ENCODE results near the gene LHPP.

The LHPP gene

GRCh38 chr10:124611738-124612137 is 150.1 kb downstream of the LHPP start:
- H3K4me3 ChIP-seq (ENCODE audit: insufficient read length, low read depth) = no peak overlapping the region
- TF ChIP-seq ZNF274 (IDR thresholded peaks at IDR 0.05; ENCODE audit: low read depth, low read length) = no peak
- no peak for TF ChIP-seq SUZ12 (IDR thresholded peaks at IDR 0.05; ENCODE audit: extremely low read depth, insufficient read depth, insufficient read length)
- H3K4me1 ChIP-seq (ENCODE audit: insufficient read depth, insufficient read length) = peaks cover 10% of the 10 kb centered on the region
- no peak for DNase-seq (ENCODE audit: low read depth, low spot score)
- H3K36me3 ChIP-seq (ENCODE audit: insufficient read depth, insufficient read length, low read length) = no peaks in the 10 kb centered on the region
- H3K27me3 ChIP-seq (ENCODE audit: insufficient read depth, insufficient read length) = no peaks in the 10 kb centered on the region
- no peak overlapping the region for H3K9ac ChIP-seq (ENCODE audit: insufficient read length, low read depth)
- no peaks in the 10 kb centered on the region for H3K9me3 ChIP-seq (ENCODE audit: insufficient read depth, low read length)

- Histone ChIP-seq H3K4me3 (ENCODE audit: insufficient read length, low read depth) (no peak overlapping the region), H3K27me3 (ENCODE audit: insufficient read depth, insufficient read length) (no peaks in the 10 kb centered on the region), H3K36me3 (ENCODE audit: insufficient read depth, insufficient read length, low read length) (peaks cover 4% of the 10 kb centered on the region), H3K4me1 (ENCODE audit: insufficient read depth, insufficient read length) (peaks cover 7% of the 10 kb centered on the region), H3K9ac (ENCODE audit: insufficient read length, low read depth) (no peak overlapping the region), H3K9me3 (ENCODE audit: insufficient read depth, low read length) (no peaks in the 10 kb centered on the region)
- DNase-seq (ENCODE audit: low read depth, low spot score) = no peak
- TF ChIP-seq SUZ12 (IDR thresholded peaks at IDR 0.05; ENCODE audit: extremely low read depth, insufficient read depth, insufficient read length) = no peak
- TF ChIP-seq ZNF274 (IDR thresholded peaks at IDR 0.05; ENCODE audit: low read depth, low read length) = no peak
- TF ChIP-seq YY1 (IDR thresholded peaks at IDR 0.05; ENCODE audit: insufficient read depth, insufficient read length) = no peak
Measured at GRCh38 chr10:124612611-124613498, 151.2 kb downstream of the LHPP start.

GRCh38 chr10:124614003-124614659 is 152.5 kb downstream of the LHPP start:
- Histone ChIP-seq H3K27me3 (ENCODE audit: insufficient read depth, insufficient read length) (no peaks in the 10 kb centered on the region), H3K9ac (ENCODE audit: insufficient read length, low read depth) (no peak overlapping the region), H3K4me3 (ENCODE audit: insufficient read length, low read depth) (no peak overlapping the region), H3K36me3 (ENCODE audit: insufficient read depth, insufficient read length, low read length) (peaks cover 4% of the 10 kb centered on the region), H3K4me1 (ENCODE audit: insufficient read depth, insufficient read length) (peaks cover 10% of the 10 kb centered on the region), H3K9me3 (ENCODE audit: insufficient read depth, low read length) (no peaks in the 10 kb centered on the region)
- DNase-seq (ENCODE audit: low read depth, low spot score) = no peak
- TF ChIP-seq ZNF274 (IDR thresholded peaks at IDR 0.05; ENCODE audit: low read depth, low read length) (no peak), SUZ12 (IDR thresholded peaks at IDR 0.05; ENCODE audit: extremely low read depth, insufficient read depth, insufficient read length) (no peak), YY1 (IDR thresholded peaks at IDR 0.05; ENCODE audit: insufficient read depth, insufficient read length) (no peak)

GRCh38 chr10:124615259-124615658 is 153.6 kb downstream of the LHPP start:
- peaks cover 13% of the 10 kb centered on the region for H3K4me1 ChIP-seq (ENCODE audit: insufficient read depth, insufficient read length)
- no peak overlapping the region for H3K4me3 ChIP-seq (ENCODE audit: insufficient read length, low read depth)
- TF ChIP-seq ZNF274 (IDR thresholded peaks at IDR 0.05; ENCODE audit: low read depth, low read length) (no peak), SUZ12 (IDR thresholded peaks at IDR 0.05; ENCODE audit: extremely low read depth, insufficient read depth, insufficient read length) (no peak), YY1 (IDR thresholded peaks at IDR 0.05; ENCODE audit: insufficient read depth, insufficient read length) (no peak)

GRCh38 chr10:124616040-124616835 is 154.6 kb downstream of the LHPP start:
- no peak for DNase-seq (ENCODE audit: low read depth, low spot score)
- H3K27me3 ChIP-seq (ENCODE audit: insufficient read depth, insufficient read length) = no peaks in the 10 kb centered on the region
- peaks cover 13% of the 10 kb centered on the region for H3K4me1 ChIP-seq (ENCODE audit: insufficient read depth, insufficient read length)
- H3K9me3 ChIP-seq (ENCODE audit: insufficient read depth, low read length) = no peaks in the 10 kb centered on the region
- no peak for TF ChIP-seq YY1 (IDR thresholded peaks at IDR 0.05; ENCODE audit: insufficient read depth, insufficient read length)
- TF ChIP-seq ZNF274 (IDR thresholded peaks at IDR 0.05; ENCODE audit: low read depth, low read length) = no peak
- no peak for TF ChIP-seq SUZ12 (IDR thresholded peaks at IDR 0.05; ENCODE audit: extremely low read depth, insufficient read depth, insufficient read length)
- peaks cover 4% of the 10 kb centered on the region for H3K36me3 ChIP-seq (ENCODE audit: insufficient read depth, insufficient read length, low read length)
- no peak overlapping the region for H3K9ac ChIP-seq (ENCODE audit: insufficient read length, low read depth)
- no peak overlapping the region for H3K4me3 ChIP-seq (ENCODE audit: insufficient read length, low read depth)

More at GRCh38 chr10:124615259-124615658, 153.6 kb downstream of the LHPP start:
- Histone ChIP-seq H3K27me3 (ENCODE audit: insufficient read depth, insufficient read length) (no peaks in the 10 kb centered on the region), H3K36me3 (ENCODE audit: insufficient read depth, insufficient read length, low read length) (peaks cover 4% of the 10 kb centered on the region), H3K9me3 (ENCODE audit: insufficient read depth, low read length) (no peaks in the 10 kb centered on the region), H3K9ac (ENCODE audit: insufficient read length, low read depth) (no peak overlapping the region)
- no peak for DNase-seq (ENCODE audit: low read depth, low spot score)

GRCh38 chr10:124616836-124617130 is 155.2 kb downstream of the LHPP start:
- TF ChIP-seq YY1 (IDR thresholded peaks at IDR 0.05; ENCODE audit: insufficient read depth, insufficient read length) = no peak
- TF ChIP-seq ZNF274 (IDR thresholded peaks at IDR 0.05; ENCODE audit: low read depth, low read length) = no peak
- TF ChIP-seq SUZ12 (IDR thresholded peaks at IDR 0.05; ENCODE audit: extremely low read depth, insufficient read depth, insufficient read length) = no peak
- no peaks in the 10 kb centered on the region for H3K27me3 ChIP-seq (ENCODE audit: insufficient read depth, insufficient read length)
- H3K4me1 ChIP-seq (ENCODE audit: insufficient read depth, insufficient read length) = peaks cover 13% of the 10 kb centered on the region
- no peak overlapping the region for H3K9ac ChIP-seq (ENCODE audit: insufficient read length, low read depth)
- no peak for DNase-seq (ENCODE audit: low read depth, low spot score)
- H3K36me3 ChIP-seq (ENCODE audit: insufficient read depth, insufficient read length, low read length) = peaks cover 5% of the 10 kb centered on the region
- no peaks in the 10 kb centered on the region for H3K9me3 ChIP-seq (ENCODE audit: insufficient read depth, low read length)
- H3K4me3 ChIP-seq (ENCODE audit: insufficient read length, low read depth) = no peak overlapping the region
